Measurements from ENCODE around the gene ERVMER34-1.

- TF ChIP-seq POLR2A (IDR thresholded peaks at IDR 0.05), result no peak
- no peak for TF ChIP-seq CTCF (IDR thresholded peaks at IDR 0.05)
- TF ChIP-seq EP300 (IDR thresholded peaks at IDR 0.05), result no peak
- TF ChIP-seq POLR2AphosphoS5 (IDR thresholded peaks at IDR 0.05), result no peak
These were observed 7.7 kb downstream of the ERVMER34-1 start for GRCh38 chr4:52743444-52744019.

All from gastroesophageal sphincter (tissue), 3 donors.